NCI-H146 (cell line): ENCODE measurements around the gene MAN1A1.

Experiments used
- DNase-seq: peaks from one replicate; lab custom pipeline; 2025; lab: John Stamatoyannopoulos, UW

Gene MAN1A1

GRCh38 chr6:119142041-119142440 lies 207.5 kb downstream of the MAN1A1 start:
- DNase-seq, result no peak

- no peak for DNase-seq
These were observed 209.1 kb downstream of the MAN1A1 start for GRCh38 chr6:119140196-119141140.

- DNase-seq, result no peak
These were observed 210.5 kb downstream of the MAN1A1 start for GRCh38 chr6:119138906-119139541.

GRCh38 chr6:119137194-119138072 lies 212.1 kb downstream of the MAN1A1 start:
- DNase-seq, result no peak

- DNase-seq, result no peak
These were observed 214.8 kb downstream of the MAN1A1 start for GRCh38 chr6:119134752-119135151.

- DNase-seq, result no peak
These were observed 216.2 kb downstream of the MAN1A1 start for GRCh38 chr6:119133400-119133799.

GRCh38 chr6:119132261-119132981 lies 217.1 kb downstream of the MAN1A1 start:
- DNase-seq, result no peak

- DNase-seq, result no peak
These were observed 219.5 kb downstream of the MAN1A1 start for GRCh38 chr6:119129968-119130484.

- peak; percentile 38 for DNase-seq
These were observed 220.2 kb downstream of the MAN1A1 start for GRCh38 chr6:119129148-119129967.

- no peak for DNase-seq
These were observed 221.2 kb downstream of the MAN1A1 start for GRCh38 chr6:119128252-119128912.

GRCh38 chr6:119127627-119128026 lies 221.9 kb downstream of the MAN1A1 start:
- no peak for DNase-seq
